WTC11 (cell line): Measurements from ENCODE around the gene WDR81. TPM values are rescaled to one million over a fixed set of nuclear protein-coding genes. Genes with fewer than 3 reads are reported as not detected.

ENCODE experiments used
- ATAC-seq: fragments of 200-7000 bp; cut with Tn5 transposase; 2 replicates; pipeline ENCODE4 v1.10.0; 2021; ENCODE audit warnings: mild to moderate bottlenecking, moderate library complexity
- CTCF ChIA-PET: fragments of 300-600 bp; sonication (Branson Sonifier 250); formaldehyde crosslinking; loops from one replicate; lab custom pipeline; 2021; ENCODE audit warnings: antibody characterized with exemption; lab: Charles Lee
- POLR2A ChIA-PET: fragments of 350-600 bp; sonication (Branson Sonifier 250); formaldehyde crosslinking; loops from one replicate; lab custom pipeline; 2021; ENCODE audit warnings: antibody characterized with exemption; lab: Charles Lee
- DNase-seq: peaks from one replicate; pipeline ENCODE4 v3.0.0; 2021; ENCODE audit warnings: low spot score
- H3K27ac Mint-ChIP-seq: 2 replicates; pipeline ENCODE4 v1.8.0; 2021; ENCODE audit warnings: mixed read lengths
- H3K27me3 Mint-ChIP-seq: 2 replicates; pipeline ENCODE4 v1.8.0; 2021; ENCODE audit warnings: low read depth, mild to moderate bottlenecking, moderate library complexity, mixed read lengths
- H3K36me3 Mint-ChIP-seq: 2 replicates; pipeline ENCODE4 v1.8.0; 2021; ENCODE audit warnings: mixed read lengths
- H3K4me1 Mint-ChIP-seq: 2 replicates; pipeline ENCODE4 v1.8.0; 2022; ENCODE audit warnings: mixed read lengths
- H3K4me3 Mint-ChIP-seq: 2 replicates; pipeline ENCODE4 v1.8.0; 2021; ENCODE audit warnings: mild to moderate bottlenecking, moderate library complexity, mixed read lengths
- H3K9me3 Mint-ChIP-seq: 2 replicates; pipeline ENCODE4 v1.8.0; 2021; ENCODE audit warnings: mixed read lengths
- AFF4 ChIP-seq: sonication (generic); formaldehyde crosslinking; IDR thresholded peaks from 2 replicates; pipeline ENCODE4 v1.8.1; 2023; ENCODE audit warnings: mild to moderate bottlenecking, missing genetic modification reagents, borderline replicate concordance
- AR ChIP-seq: fragments of 250-450 bp; sonication (Bioruptor Pico); IDR thresholded peaks from 2 replicates; pipeline ENCODE4 v1.9.0; 2021; ENCODE audit warnings: mild to moderate bottlenecking
- CREB1 ChIP-seq: sonication (generic); formaldehyde crosslinking; IDR thresholded peaks from 2 replicates; pipeline ENCODE4 v1.8.0; 2023; ENCODE audit warnings: mild to moderate bottlenecking, missing genetic modification reagents
- CREM ChIP-seq: sonication (generic); formaldehyde crosslinking; IDR thresholded peaks from 2 replicates; pipeline ENCODE4 v1.8.1; 2022; ENCODE audit warnings: mild to moderate bottlenecking, missing genetic modification reagents, moderate library complexity
- ETV6 ChIP-seq: sonication (generic); formaldehyde crosslinking; IDR thresholded peaks from 2 replicates; pipeline ENCODE4 v1.8.1; 2022; ENCODE audit warnings: mild to moderate bottlenecking, missing genetic modification reagents
- FOXP1 ChIP-seq: sonication (generic); formaldehyde crosslinking; IDR thresholded peaks from 2 replicates; pipeline ENCODE4 v1.8.0; 2022; ENCODE audit warnings: missing genetic modification reagents, mild to moderate bottlenecking, moderate library complexity, borderline replicate concordance
- GABPB1 ChIP-seq: sonication (generic); formaldehyde crosslinking; IDR thresholded peaks from 2 replicates; pipeline ENCODE4 v1.8.1; 2023; ENCODE audit warnings: mild to moderate bottlenecking, missing genetic modification reagents
- NFYB ChIP-seq: sonication (generic); formaldehyde crosslinking; conservative IDR thresholded peaks from 2 replicates; pipeline ENCODE4 v1.8.0; 2022; ENCODE audit warnings: low read depth, missing genetic modification reagents
- OVOL2 ChIP-seq: fragments of 250-450 bp; sonication (Bioruptor Pico); IDR thresholded peaks from 2 replicates; pipeline ENCODE4 v1.9.0; 2021; ENCODE audit warnings: mild to moderate bottlenecking, borderline replicate concordance
- PREB ChIP-seq: sonication (generic); formaldehyde crosslinking; IDR thresholded peaks from 2 replicates; pipeline ENCODE4 v1.8.1; 2022; ENCODE audit warnings: mild to moderate bottlenecking, missing genetic modification reagents, moderate library complexity, borderline replicate concordance
- PRRX2 ChIP-seq: fragments of 250-450 bp; sonication (Bioruptor Pico); IDR thresholded peaks from 2 replicates; pipeline ENCODE4 v1.8.0; 2021; ENCODE audit warnings: mild to moderate bottlenecking
- USF1 ChIP-seq: sonication (generic); formaldehyde crosslinking; IDR thresholded peaks from 2 replicates; pipeline ENCODE4 v1.8.0; 2022; ENCODE audit warnings: mild to moderate bottlenecking, missing genetic modification reagents
- ZBTB43 ChIP-seq: sonication (generic); formaldehyde crosslinking; IDR thresholded peaks from 2 replicates; pipeline ENCODE4 v1.8.1; 2023; ENCODE audit warnings: mild to moderate bottlenecking, missing genetic modification reagents
- ZNF317 ChIP-seq: sonication (generic); formaldehyde crosslinking; IDR thresholded peaks from 2 replicates; pipeline ENCODE4 v1.8.1; 2023; ENCODE audit warnings: low read depth, mild to moderate bottlenecking, moderate library complexity, missing genetic modification reagents, borderline replicate concordance
- ZNF423 ChIP-seq: fragments of 250-450 bp; sonication (Bioruptor Pico); IDR thresholded peaks from 2 replicates; pipeline ENCODE4 v2.1.2; 2022; ENCODE audit warnings: mild to moderate bottlenecking, moderate library complexity
- ZNF671 ChIP-seq: fragments of 250-450 bp; sonication (Bioruptor Pico); IDR thresholded peaks from 2 replicates; pipeline ENCODE4 v1.8.0; 2021; ENCODE audit warnings: mild to moderate bottlenecking
- ZSCAN18 ChIP-seq: fragments of 250-450 bp; sonication (Bioruptor Pico); IDR thresholded peaks from 2 replicates; pipeline ENCODE4 v2.1.2; 2022; ENCODE audit warnings: mild to moderate bottlenecking, moderate library complexity
- total RNA-seq: library from RNA; stranded (reverse); gene quantifications from 3 replicates; pipeline ENCODE4 v1.2.3, GENCODE V29; 2021
- TF ChIP-seq, protein P1 (sequence below): sonication (generic); formaldehyde crosslinking; IDR thresholded peaks from 2 replicates; pipeline ENCODE4 v1.8.1; 2022; ENCODE audit warnings: missing genetic modification reagents, borderline replicate concordance
- TF ChIP-seq, protein P2 (sequence below): sonication (generic); formaldehyde crosslinking; conservative IDR thresholded peaks from 2 replicates; pipeline ENCODE4 v1.8.1; 2023; ENCODE audit warnings: mild to moderate bottlenecking, low read depth, missing genetic modification reagents, moderate library complexity
- TF ChIP-seq, protein P3 (sequence below): sonication (generic); formaldehyde crosslinking; IDR thresholded peaks from 2 replicates; pipeline ENCODE4 v1.8.1; 2023; ENCODE audit warnings: mild to moderate bottlenecking, missing genetic modification reagents, moderate library complexity

WDR81 gene
- total RNA-seq, 1 experiment from 2014 or later: 16.4 TPM

- no peaks in the 10 kb centered on the region for H3K27me3 Mint-ChIP-seq
- ATAC-seq (no peak), DNase-seq (no peak)
- H3K36me3 Mint-ChIP-seq: no peaks in the 10 kb centered on the region
- H3K27ac Mint-ChIP-seq: no peak overlapping the region
- peaks cover 13% of the 10 kb centered on the region for H3K4me1 Mint-ChIP-seq
- TF ChIP-seq PRRX2 (CRISPR knock-in tag): no peak
- TF ChIP-seq, protein P1, sequence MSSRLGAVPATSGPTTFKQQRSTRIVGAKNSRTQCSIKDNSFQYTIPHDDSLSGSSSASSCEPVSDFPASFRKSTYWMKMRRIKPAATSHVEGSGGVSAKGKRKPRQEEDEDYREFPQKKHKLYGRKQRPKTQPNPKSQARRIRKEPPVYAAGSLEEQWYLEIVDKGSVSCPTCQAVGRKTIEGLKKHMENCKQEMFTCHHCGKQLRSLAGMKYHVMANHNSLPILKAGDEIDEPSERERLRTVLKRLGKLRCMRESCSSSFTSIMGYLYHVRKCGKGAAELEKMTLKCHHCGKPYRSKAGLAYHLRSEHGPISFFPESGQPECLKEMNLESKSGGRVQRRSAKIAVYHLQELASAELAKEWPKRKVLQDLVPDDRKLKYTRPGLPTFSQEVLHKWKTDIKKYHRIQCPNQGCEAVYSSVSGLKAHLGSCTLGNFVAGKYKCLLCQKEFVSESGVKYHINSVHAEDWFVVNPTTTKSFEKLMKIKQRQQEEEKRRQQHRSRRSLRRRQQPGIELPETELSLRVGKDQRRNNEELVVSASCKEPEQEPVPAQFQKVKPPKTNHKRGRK (CRISPR knock-in tag): no peak
- TF ChIP-seq USF1 (CRISPR knock-in tag): no peak
- no peak for TF ChIP-seq AFF4
- no peak for TF ChIP-seq ZSCAN18 (CRISPR knock-in tag)
- TF ChIP-seq CREB1 (CRISPR knock-in tag): no peak
- no peak for TF ChIP-seq ETV6
- TF ChIP-seq, protein P2, sequence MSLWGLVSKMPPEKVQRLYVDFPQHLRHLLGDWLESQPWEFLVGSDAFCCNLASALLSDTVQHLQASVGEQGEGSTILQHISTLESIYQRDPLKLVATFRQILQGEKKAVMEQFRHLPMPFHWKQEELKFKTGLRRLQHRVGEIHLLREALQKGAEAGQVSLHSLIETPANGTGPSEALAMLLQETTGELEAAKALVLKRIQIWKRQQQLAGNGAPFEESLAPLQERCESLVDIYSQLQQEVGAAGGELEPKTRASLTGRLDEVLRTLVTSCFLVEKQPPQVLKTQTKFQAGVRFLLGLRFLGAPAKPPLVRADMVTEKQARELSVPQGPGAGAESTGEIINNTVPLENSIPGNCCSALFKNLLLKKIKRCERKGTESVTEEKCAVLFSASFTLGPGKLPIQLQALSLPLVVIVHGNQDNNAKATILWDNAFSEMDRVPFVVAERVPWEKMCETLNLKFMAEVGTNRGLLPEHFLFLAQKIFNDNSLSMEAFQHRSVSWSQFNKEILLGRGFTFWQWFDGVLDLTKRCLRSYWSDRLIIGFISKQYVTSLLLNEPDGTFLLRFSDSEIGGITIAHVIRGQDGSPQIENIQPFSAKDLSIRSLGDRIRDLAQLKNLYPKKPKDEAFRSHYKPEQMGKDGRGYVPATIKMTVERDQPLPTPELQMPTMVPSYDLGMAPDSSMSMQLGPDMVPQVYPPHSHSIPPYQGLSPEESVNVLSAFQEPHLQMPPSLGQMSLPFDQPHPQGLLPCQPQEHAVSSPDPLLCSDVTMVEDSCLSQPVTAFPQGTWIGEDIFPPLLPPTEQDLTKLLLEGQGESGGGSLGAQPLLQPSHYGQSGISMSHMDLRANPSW (CRISPR knock-in tag): no peak
- TF ChIP-seq CREM: no peak
- TF ChIP-seq NFYB: no peak
- TF ChIP-seq GABPB1 (CRISPR knock-in tag): no peak
- TF ChIP-seq ZNF423 (CRISPR knock-in tag): no peak
- TF ChIP-seq OVOL2 (CRISPR knock-in tag): no peak
- TF ChIP-seq, protein P3, sequence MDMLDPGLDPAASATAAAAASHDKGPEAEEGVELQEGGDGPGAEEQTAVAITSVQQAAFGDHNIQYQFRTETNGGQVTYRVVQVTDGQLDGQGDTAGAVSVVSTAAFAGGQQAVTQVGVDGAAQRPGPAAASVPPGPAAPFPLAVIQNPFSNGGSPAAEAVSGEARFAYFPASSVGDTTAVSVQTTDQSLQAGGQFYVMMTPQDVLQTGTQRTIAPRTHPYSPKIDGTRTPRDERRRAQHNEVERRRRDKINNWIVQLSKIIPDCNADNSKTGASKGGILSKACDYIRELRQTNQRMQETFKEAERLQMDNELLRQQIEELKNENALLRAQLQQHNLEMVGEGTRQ: no peak
- no peak for TF ChIP-seq ZNF317
- TF ChIP-seq AR: no peak
- no peak for TF ChIP-seq ZBTB43 (CRISPR knock-in tag)
- no peak for TF ChIP-seq PREB (CRISPR knock-in tag)
- no peak for TF ChIP-seq FOXP1 (CRISPR knock-in tag)
- no peak for TF ChIP-seq ZNF671 (CRISPR knock-in tag)
- TF ChIP-seq, all 79 proteins: peak for 0
- H3K4me3 Mint-ChIP-seq: no peak overlapping the region
- H3K9me3 Mint-ChIP-seq: no peaks in the 10 kb centered on the region
- POLR2A ChIA-PET: interaction anchor here (1.0 kb wide), 1 partner anchor 34 kb away, joined by 3 read pairs; no protein-coding TSS in a partner anchor
- CTCF ChIA-PET: interaction anchor here (1.4 kb wide), 1 partner anchor 37 kb away, joined by 4 read pairs; no protein-coding TSS in a partner anchor
Observed at GRCh38 chr17:1750628-1751027, 26.1 kb downstream of the WDR81 start.
